Measurements from ENCODE around the gene LBHD1.
"Not testable (repeated sequence)": the region's sequence is repeated elsewhere in the genome, so short reads cannot be mapped to it uniquely, and the experiment has no call there.

The LBHD1 gene

GRCh38 chr11:62694455-62695167 is 22.5 kb upstream of the LBHD1 start:
- DNase-seq (ENCODE audit: low read depth in 1 of 2, low spot score in 1 of 2): peak; percentile 56

GRCh38 chr11:62693624-62694023 is 21.6 kb upstream of the LBHD1 start:
- DNase-seq (ENCODE audit: low read depth in 1 of 2, low spot score in 1 of 2): not testable (repeated sequence)

GRCh38 chr11:62689421-62690183 is 17.5 kb upstream of the LBHD1 start, which contains the start of gene LRRN4CL:
LRRN4CL (minus strand) TSS chr11:62689530; CDS start chr11:62688508, 1,022 bp downstream.
- no peak for DNase-seq (ENCODE audit: low read depth in 1 of 2, low spot score in 1 of 2)

GRCh38 chr11:62688491-62688890 is 16.4 kb upstream of the LBHD1 start:
- no peak for DNase-seq (ENCODE audit: low read depth in 1 of 2, low spot score in 1 of 2)

- no peak for DNase-seq (ENCODE audit: low read depth in 1 of 2, low spot score in 1 of 2)
Measured at GRCh38 chr11:62687508-62688396, 15.7 kb upstream of the LBHD1 start.

- DNase-seq (ENCODE audit: low read depth in 1 of 2, low spot score in 1 of 2): no peak
Measured at GRCh38 chr11:62682518-62682917, 10.5 kb upstream of the LBHD1 start.

- no peak for DNase-seq (ENCODE audit: low read depth in 1 of 2, low spot score in 1 of 2)
Measured at GRCh38 chr11:62680825-62681240, 8.8 kb upstream of the LBHD1 start.

GRCh38 chr11:62678770-62679696 is 7.0 kb upstream of the LBHD1 start, which contains the start of gene UBXN1:
UBXN1 (minus strand) TSS chr11:62679073; CDS start chr11:62678923, 150 bp downstream.
- DNase-seq (ENCODE audit: low read depth in 1 of 2, low spot score in 1 of 2): peak; percentile 64 to 86

- no peak for DNase-seq (ENCODE audit: low read depth in 1 of 2, low spot score in 1 of 2)
Measured at GRCh38 chr11:62678433-62678769, 6.3 kb upstream of the LBHD1 start.

GRCh38 chr11:62677714-62678113 is 5.6 kb upstream of the LBHD1 start:
- no peak for DNase-seq (ENCODE audit: low read depth in 1 of 2, low spot score in 1 of 2)

- DNase-seq (ENCODE audit: low read depth in 1 of 2, low spot score in 1 of 2): no peak
Measured at GRCh38 chr11:62677156-62677555, 5.1 kb upstream of the LBHD1 start.

GRCh38 chr11:62676698-62677097 is 4.6 kb upstream of the LBHD1 start:
- DNase-seq (ENCODE audit: low read depth in 1 of 2, low spot score in 1 of 2): no peak

GRCh38 chr11:62675415-62675814 is 3.3 kb upstream of the LBHD1 start:
- not testable (repeated sequence) for DNase-seq (ENCODE audit: low read depth in 1 of 2, low spot score in 1 of 2)

- no peak for DNase-seq (ENCODE audit: low read depth in 1 of 2, low spot score in 1 of 2)
Measured at GRCh38 chr11:62673196-62673525, 1.1 kb upstream of the LBHD1 start.

GRCh38 chr11:62671236-62671607 is 845 bp downstream of the LBHD1 start:
- DNase-seq (ENCODE audit: low read depth in 1 of 2, low spot score in 1 of 2): no peak

- DNase-seq (ENCODE audit: low read depth in 1 of 2, low spot score in 1 of 2): no peak
Measured at GRCh38 chr11:62669420-62670161, 2.5 kb downstream of the LBHD1 start.

- no peak for DNase-seq (ENCODE audit: low read depth in 1 of 2, low spot score in 1 of 2)
Measured at GRCh38 chr11:62667460-62667859, 4.6 kb downstream of the LBHD1 start.

GRCh38 chr11:62666259-62666926 is 5.7 kb downstream of the LBHD1 start:
- no peak for DNase-seq (ENCODE audit: low read depth in 1 of 2, low spot score in 1 of 2)

GRCh38 chr11:62665599-62666258 is 6.3 kb downstream of the LBHD1 start:
- DNase-seq (ENCODE audit: low read depth in 1 of 2, low spot score in 1 of 2): peak; percentile 45 to 49

Data from activated CD4-positive, alpha-beta T cell treated with anti-CD3 and anti-CD28 coated beads, Interleukin-2, amount 50 U/mL, for 24 hours (primary cell).